RCC 7860 (cell line): Measurements from ENCODE around the gene PPDPF.
"Not testable (repeated sequence)": the region's sequence is repeated elsewhere in the genome, so short reads cannot be mapped to it uniquely, and the experiment has no call there.

Experiments
- DNase-seq: peaks from one replicate; pipeline ENCODE4 v3.0.0-alpha.2; 2015; ENCODE audit warnings: low spot score
- FAIRE-seq: peaks from 2 replicates; lab custom pipeline; 2012; peaks lifted over from hg19 to GRCh38; lab: Jason Lieb, UNC

PPDPF gene

GRCh38 chr20:63499338-63499969, 21.1 kb upstream of the PPDPF start:
- FAIRE-seq = no peak
- DNase-seq = no peak

GRCh38 chr20:63500151-63500901, 20.2 kb upstream of the PPDPF start:
- no peak for FAIRE-seq
- DNase-seq = no peak

- DNase-seq = no peak
- FAIRE-seq = no peak
Measured at GRCh38 chr20:63500902-63501817, 19.4 kb upstream of the PPDPF start.

- FAIRE-seq (no peak), DNase-seq (no peak)
Measured at GRCh38 chr20:63501818-63502670, 18.5 kb upstream of the PPDPF start.

GRCh38 chr20:63502671-63503172, 17.8 kb upstream of the PPDPF start:
- DNase-seq = no peak
- no peak for FAIRE-seq

- no peak for DNase-seq
- no peak for FAIRE-seq
Measured at GRCh38 chr20:63503524-63503923, 17.0 kb upstream of the PPDPF start.

GRCh38 chr20:63504642-63505041, 15.9 kb upstream of the PPDPF start:
- FAIRE-seq (no peak), DNase-seq (no peak)

- DNase-seq (no peak), FAIRE-seq (no peak)
Measured at GRCh38 chr20:63505281-63505680, 15.3 kb upstream of the PPDPF start.

- FAIRE-seq (no peak), DNase-seq (no peak)
Measured at GRCh38 chr20:63505723-63506122, 14.8 kb upstream of the PPDPF start.

GRCh38 chr20:63507083-63507743, 13.4 kb upstream of the PPDPF start:
- FAIRE-seq (no peak), DNase-seq (no peak)

- FAIRE-seq = no peak
- DNase-seq = no peak
Measured at GRCh38 chr20:63508072-63508768, 12.3 kb upstream of the PPDPF start.

GRCh38 chr20:63509088-63509564, 11.4 kb upstream of the PPDPF start:
- DNase-seq (no peak), FAIRE-seq (no peak)

GRCh38 chr20:63513207-63513606, 7.4 kb upstream of the PPDPF start:
- DNase-seq (no peak), FAIRE-seq (no peak)

- not testable (repeated sequence) for DNase-seq, FAIRE-seq
Measured at GRCh38 chr20:63514520-63514919, 6.0 kb upstream of the PPDPF start.

- FAIRE-seq (no peak), DNase-seq (no peak)
Measured at GRCh38 chr20:63517376-63518309, 2.9 kb upstream of the PPDPF start.

- FAIRE-seq (no peak), DNase-seq (no peak)
Measured at GRCh38 chr20:63518351-63518861, 2.2 kb upstream of the PPDPF start.

GRCh38 chr20:63518946-63519667, 1.5 kb upstream of the PPDPF start:
- FAIRE-seq (no peak), DNase-seq (no peak)
